Measurements from ENCODE around the gene PGS1. TPM values are rescaled to one million over a fixed set of nuclear protein-coding genes. Genes with fewer than 3 reads are reported as not detected.

The PGS1 gene
- total RNA-seq, 4 donors from 2014 or later, result 24.1 to 53.0 (median 38.8) TPM

DNA sequence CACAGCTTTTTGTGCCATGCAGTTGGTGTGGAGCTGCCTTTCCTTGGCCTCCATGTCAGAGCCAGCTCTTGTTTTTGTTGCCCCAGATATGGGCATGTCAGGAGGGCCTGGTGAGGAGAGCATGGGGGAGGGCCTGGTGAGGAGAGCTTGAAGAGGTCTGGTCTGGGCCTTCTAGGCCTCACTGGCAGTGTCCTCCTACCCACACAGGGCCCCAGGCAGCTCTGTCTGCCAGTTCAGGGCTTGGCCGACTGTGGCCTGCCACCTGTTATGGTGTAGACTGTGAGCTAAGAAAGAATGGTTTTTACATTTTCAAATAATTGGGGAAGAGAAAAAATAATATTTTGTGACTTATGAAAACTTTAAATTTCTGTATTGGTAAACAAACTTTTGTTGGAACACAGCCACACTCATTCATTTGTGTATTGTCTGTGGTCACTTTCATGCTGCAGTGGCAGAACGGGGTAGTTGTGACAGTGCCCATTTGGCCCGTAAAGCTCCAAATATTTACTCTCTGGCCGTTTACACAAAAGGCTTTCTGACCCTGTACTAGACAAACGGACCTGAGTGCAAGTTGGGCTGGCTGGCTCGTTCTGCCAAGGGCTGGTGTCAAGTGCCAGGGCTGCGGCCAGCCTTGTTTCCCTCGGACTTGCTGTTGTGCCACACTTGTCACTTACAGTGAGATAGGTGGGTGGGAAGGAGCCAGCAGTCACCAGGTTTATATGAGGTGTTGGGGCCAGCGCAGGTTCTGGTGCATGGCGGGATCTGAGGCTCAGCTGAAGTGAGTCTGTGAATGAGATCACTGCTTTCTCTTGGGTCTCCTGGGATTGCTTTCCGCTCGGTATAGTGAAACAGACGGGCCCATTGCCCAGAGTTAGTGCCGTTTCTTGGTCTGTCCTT, 18.2 kb downstream of the PGS1 start:
- Histone ChIP-seq H3K36me3 (peaks cover 0 to 78% of the 10 kb centered on the region in 2 donors), H3K4me3 (no peak overlapping the region), H3K4me1 (peaks cover 0 to 40% (median 10%) of the 10 kb centered on the region in 3 donors), H3K9me3 (no peaks in the 10 kb centered on the region), H3K27me3 (no peaks in the 10 kb centered on the region), H3K27ac (peak overlapping the region in 3 of 4 donors; percentile 56 to 70 (median 68))
- TF ChIP-seq EP300 (IDR thresholded peaks at IDR 0.05) (no peak), POLR2A (IDR thresholded peaks at IDR 0.05) (no peak), POLR2AphosphoS5 (IDR thresholded peaks at IDR 0.05) (no peak)
- TF ChIP-seq, protein P1, sequence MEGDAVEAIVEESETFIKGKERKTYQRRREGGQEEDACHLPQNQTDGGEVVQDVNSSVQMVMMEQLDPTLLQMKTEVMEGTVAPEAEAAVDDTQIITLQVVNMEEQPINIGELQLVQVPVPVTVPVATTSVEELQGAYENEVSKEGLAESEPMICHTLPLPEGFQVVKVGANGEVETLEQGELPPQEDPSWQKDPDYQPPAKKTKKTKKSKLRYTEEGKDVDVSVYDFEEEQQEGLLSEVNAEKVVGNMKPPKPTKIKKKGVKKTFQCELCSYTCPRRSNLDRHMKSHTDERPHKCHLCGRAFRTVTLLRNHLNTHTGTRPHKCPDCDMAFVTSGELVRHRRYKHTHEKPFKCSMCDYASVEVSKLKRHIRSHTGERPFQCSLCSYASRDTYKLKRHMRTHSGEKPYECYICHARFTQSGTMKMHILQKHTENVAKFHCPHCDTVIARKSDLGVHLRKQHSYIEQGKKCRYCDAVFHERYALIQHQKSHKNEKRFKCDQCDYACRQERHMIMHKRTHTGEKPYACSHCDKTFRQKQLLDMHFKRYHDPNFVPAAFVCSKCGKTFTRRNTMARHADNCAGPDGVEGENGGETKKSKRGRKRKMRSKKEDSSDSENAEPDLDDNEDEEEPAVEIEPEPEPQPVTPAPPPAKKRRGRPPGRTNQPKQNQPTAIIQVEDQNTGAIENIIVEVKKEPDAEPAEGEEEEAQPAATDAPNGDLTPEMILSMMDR (IDR thresholded peaks at IDR 0.05), result no peak
- 45 to 65% methylated on average over 4 to 9 of the region's 14 CpGs for WGBS, 2 donors (ENCODE audit: low coverage in 1 of 2)
- ATAC-seq, result no peak

DNA sequence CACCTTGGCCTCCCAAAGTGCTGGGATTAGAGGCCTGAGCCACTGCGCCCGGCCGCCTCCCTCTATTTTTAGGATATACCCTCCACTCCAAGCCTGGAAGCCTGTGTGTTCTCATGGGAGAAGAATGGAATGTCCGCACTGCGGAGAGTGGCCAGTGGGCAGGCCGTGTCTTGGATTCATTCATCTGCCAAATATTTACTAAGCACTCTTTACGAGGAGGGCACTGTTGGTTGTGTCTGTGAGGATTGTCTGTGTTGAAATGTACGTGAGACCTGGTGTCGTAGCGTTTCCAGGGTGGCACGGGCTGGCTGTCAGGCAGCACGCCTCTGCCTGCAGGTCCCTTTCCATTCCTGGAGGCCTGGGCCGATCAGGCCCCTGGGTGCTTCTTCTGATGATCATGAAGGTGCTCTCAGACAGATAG, 19.2 kb downstream of the PGS1 start:
- ATAC-seq, result peak; percentile 85
- WGBS, 2 donors (ENCODE audit: low coverage in 1 of 2), result 30% methylated on average over 7 of the region's 13 CpGs; no CpG with 5 or more reads in 1 of the 2 donors
- no peaks in the 10 kb centered on the region for H3K27me3 ChIP-seq
- peaks cover 0 to 30% (median 3%) of the 10 kb centered on the region in 3 donors for H3K4me1 ChIP-seq
- peak; percentile 33 for TF ChIP-seq POLR2AphosphoS5 (IDR thresholded peaks at IDR 0.05)
- TF ChIP-seq EP300 (IDR thresholded peaks at IDR 0.05), result no peak
- no peak for TF ChIP-seq POLR2A (IDR thresholded peaks at IDR 0.05)
- peaks cover 0 to 88% of the 10 kb centered on the region in 2 donors for H3K36me3 ChIP-seq
- no peak overlapping the region for H3K4me3 ChIP-seq
- H3K9me3 ChIP-seq, result no peaks in the 10 kb centered on the region
- peak overlapping the region in 3 of 4 donors; percentile 56 to 70 (median 68) for H3K27ac ChIP-seq

DNA sequence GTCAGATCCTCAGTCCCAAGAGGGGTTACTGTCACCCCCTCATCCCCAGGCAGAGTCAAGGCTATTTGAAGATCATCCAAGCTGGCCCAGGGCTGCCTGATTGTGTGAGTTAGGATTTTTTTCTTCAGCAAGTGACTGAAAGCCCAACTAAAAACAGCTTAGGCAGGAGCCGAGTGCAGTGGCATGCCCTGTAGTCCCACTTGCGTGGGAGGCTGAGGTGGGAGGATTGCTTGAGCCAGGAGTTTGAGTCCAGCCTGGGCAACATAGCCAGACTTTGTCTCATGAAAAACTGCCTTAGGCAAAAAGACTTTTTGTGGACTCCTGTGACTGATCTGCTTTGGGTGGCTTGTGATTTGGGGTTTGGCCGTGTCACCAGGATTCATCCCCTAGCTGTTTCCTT, 19.9 kb downstream of the PGS1 start:
- no peaks in the 10 kb centered on the region for H3K27me3 ChIP-seq
- H3K9me3 ChIP-seq, result no peaks in the 10 kb centered on the region
- H3K4me3 ChIP-seq, result no peak overlapping the region
- H3K4me1 ChIP-seq, result peaks cover 0 to 30% (median 3%) of the 10 kb centered on the region in 3 donors
- no peak for ATAC-seq
- H3K36me3 ChIP-seq, result peaks cover 0 to 92% of the 10 kb centered on the region in 2 donors
- TF ChIP-seq, protein P1 (IDR thresholded peaks at IDR 0.05), result no peak
- H3K27ac ChIP-seq, result peak overlapping the region in 3 of 4 donors; percentile 56 to 70 (median 68)
- 64% methylated on average over 3 of the region's 3 CpGs; no CpG with 5 or more reads in 1 of the 2 donors for WGBS, 2 donors (ENCODE audit: low coverage in 1 of 2)

DNA sequence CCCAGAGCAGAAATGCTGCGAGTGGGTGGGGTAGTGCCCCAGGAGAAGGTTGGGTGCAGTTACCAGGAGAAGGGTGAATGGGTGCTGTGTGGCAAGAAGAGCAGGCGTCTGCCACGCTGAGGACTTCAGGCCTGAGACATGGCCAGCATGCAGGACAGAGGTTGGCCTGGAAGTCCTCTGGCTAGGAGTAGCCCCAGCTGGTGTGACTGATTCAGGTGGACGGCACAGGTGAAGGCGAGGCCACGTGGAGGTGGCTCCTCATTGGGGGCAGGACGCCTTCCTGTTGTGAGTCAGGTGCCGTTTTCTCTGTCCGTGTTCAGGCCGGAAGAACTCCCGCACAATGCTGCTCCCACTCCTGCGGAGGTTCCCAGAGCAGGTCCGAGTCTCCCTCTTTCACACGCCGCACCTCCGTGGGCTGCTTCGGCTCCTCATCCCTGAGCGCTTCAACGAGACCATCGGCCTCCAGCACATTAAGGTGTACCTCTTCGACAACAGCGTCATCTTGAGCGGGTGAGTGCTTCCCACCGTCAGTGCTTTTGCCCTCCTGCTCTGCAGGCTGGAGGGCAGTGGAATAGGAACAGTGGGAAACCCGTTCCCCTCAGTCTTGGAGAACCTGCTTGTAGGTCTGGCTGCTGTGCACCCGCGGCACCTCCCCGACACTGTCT, 20.7 kb downstream of the PGS1 start:
- WGBS, 2 donors (ENCODE audit: low coverage in 1 of 2), result 71 to 100% methylated on average over 1 to 16 of the region's 28 CpGs
- TF ChIP-seq, protein P1 (IDR thresholded peaks at IDR 0.05), result no peak
- TF ChIP-seq EP300 (IDR thresholded peaks at IDR 0.05) (no peak), POLR2A (IDR thresholded peaks at IDR 0.05) (no peak), POLR2AphosphoS5 (IDR thresholded peaks at IDR 0.05) (no peak)
- peaks cover 0 to 30% (median 3%) of the 10 kb centered on the region in 3 donors for H3K4me1 ChIP-seq
- no peak overlapping the region for H3K4me3 ChIP-seq
- peak; percentile 20 for ATAC-seq
- no peaks in the 10 kb centered on the region for H3K27me3 ChIP-seq
- H3K36me3 ChIP-seq, result peaks cover 0 to 94% of the 10 kb centered on the region in 2 donors
- no peaks in the 10 kb centered on the region for H3K9me3 ChIP-seq
- H3K27ac ChIP-seq, result no peak overlapping the region

DNA sequence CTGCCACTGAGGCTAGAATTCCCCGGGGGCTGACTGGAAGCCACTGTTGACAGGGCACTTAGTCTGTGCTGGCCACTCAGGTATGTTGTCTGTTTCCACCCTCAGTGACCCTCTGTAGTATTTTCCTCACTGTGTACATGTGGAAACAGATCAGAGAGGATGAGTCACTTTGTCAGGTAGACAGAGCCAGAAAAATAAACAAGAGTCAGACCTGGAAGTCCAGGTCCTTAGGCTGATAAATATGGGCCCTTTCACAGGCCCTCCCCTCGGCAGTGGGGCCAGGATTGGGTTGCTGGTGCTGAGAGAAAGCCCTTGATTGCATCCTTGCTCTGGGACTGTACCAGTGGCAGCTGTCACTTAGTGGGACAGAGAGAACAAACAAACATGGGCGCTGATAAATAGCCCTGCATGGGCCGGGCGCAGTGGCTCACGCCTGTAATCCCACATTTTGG, 21.3 kb downstream of the PGS1 start:
- ATAC-seq, result no peak
- H3K9me3 ChIP-seq, result no peaks in the 10 kb centered on the region
- H3K36me3 ChIP-seq, result peaks cover 0 to 94% of the 10 kb centered on the region in 2 donors
- no peak for TF ChIP-seq POLR2A (IDR thresholded peaks at IDR 0.05)
- TF ChIP-seq, protein P1 (IDR thresholded peaks at IDR 0.05), result no peak
- no peak for TF ChIP-seq EP300 (IDR thresholded peaks at IDR 0.05)
- TF ChIP-seq POLR2AphosphoS5 (IDR thresholded peaks at IDR 0.05), result no peak
- no peak overlapping the region for H3K27ac ChIP-seq
- no peaks in the 10 kb centered on the region for H3K27me3 ChIP-seq
- WGBS, 2 donors (ENCODE audit: low coverage in 1 of 2), result 56% methylated on average over 4 of the region's 6 CpGs; no CpG with 5 or more reads in 1 of the 2 donors
- peaks cover 0 to 30% (median 3%) of the 10 kb centered on the region in 3 donors for H3K4me1 ChIP-seq
- H3K4me3 ChIP-seq, result no peak overlapping the region
